ENCODE data around the gene SERPINA6. TPM values are rescaled to one million over a fixed set of nuclear protein-coding genes. Genes with fewer than 3 reads are reported as not detected.

The SERPINA6 gene
- total RNA-seq, 2 donors from 2014 or later, result not detected

DNA sequence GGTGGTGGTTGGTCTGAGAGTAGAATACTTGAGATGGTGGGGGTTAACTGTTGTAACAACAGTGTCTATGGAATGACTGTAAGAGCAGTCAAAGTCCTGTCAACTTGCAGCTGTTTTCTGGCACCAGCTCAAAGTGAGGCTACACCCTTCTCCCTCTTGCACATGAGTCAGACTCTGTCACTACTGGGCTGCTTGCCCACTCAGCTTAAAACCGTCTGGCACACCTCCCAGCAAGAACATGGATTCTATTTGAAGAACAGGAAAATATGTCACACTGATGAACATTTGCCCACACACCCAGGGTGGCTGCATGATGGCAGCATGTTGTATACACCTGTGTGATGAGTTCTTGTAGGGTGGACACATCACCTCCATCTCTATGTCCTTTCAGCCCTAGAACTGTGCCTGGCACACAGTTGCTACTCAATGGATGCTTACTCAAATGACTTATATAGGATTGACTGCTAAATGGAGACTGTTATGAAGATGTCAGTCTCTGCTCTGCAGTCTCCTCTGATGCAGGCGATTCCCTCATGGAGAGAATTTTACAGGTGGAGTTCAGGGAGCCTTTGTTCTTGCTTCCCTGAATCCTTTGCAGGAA lies 19.3 kb upstream of the SERPINA6 start:
- Histone ChIP-seq H3K4me3 (ENCODE audit: low read length) (no peak overlapping the region), H3K9ac (ENCODE audit: extremely low read depth, low read length, poor library complexity, severe bottlenecking) (no peak overlapping the region), H3K27ac (ENCODE audit: low read depth, low read length) (no peak overlapping the region), H3K36me3 (ENCODE audit: control insufficient read depth, insufficient read depth, low read length) (no peaks in the 10 kb centered on the region), H3K27me3 (ENCODE audit: control insufficient read depth, insufficient read depth, low read length, poor library complexity, severe bottlenecking) (no peaks in the 10 kb centered on the region), H3K9me3 (ENCODE audit: control insufficient read depth, low read length) (no peaks in the 10 kb centered on the region), H3K4me1 (ENCODE audit: control insufficient read depth, insufficient read depth, low read length) (no peaks in the 10 kb centered on the region)
- TF ChIP-seq, protein P1, sequence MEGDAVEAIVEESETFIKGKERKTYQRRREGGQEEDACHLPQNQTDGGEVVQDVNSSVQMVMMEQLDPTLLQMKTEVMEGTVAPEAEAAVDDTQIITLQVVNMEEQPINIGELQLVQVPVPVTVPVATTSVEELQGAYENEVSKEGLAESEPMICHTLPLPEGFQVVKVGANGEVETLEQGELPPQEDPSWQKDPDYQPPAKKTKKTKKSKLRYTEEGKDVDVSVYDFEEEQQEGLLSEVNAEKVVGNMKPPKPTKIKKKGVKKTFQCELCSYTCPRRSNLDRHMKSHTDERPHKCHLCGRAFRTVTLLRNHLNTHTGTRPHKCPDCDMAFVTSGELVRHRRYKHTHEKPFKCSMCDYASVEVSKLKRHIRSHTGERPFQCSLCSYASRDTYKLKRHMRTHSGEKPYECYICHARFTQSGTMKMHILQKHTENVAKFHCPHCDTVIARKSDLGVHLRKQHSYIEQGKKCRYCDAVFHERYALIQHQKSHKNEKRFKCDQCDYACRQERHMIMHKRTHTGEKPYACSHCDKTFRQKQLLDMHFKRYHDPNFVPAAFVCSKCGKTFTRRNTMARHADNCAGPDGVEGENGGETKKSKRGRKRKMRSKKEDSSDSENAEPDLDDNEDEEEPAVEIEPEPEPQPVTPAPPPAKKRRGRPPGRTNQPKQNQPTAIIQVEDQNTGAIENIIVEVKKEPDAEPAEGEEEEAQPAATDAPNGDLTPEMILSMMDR (conservative IDR thresholded peaks at IDR 0.05), result no peak
- H3K27me3 Mint-ChIP-seq (ENCODE audit: insufficient read depth), result peaks cover 9% of the 10 kb centered on the region
- no peak overlapping the region for H3K4me3 Mint-ChIP-seq
- DNase-seq, result no peak
- whole genome bisulfite sequencing, 2 experiments (ENCODE audit: insufficient coverage in 1 of 2, insufficient read length in 1 of 2), result 60 to 61% methylated on average over 1 to 2 of the region's 2 CpGs
- H3K36me3 Mint-ChIP-seq (ENCODE audit: low read depth), result no peaks in the 10 kb centered on the region
- H3K27ac Mint-ChIP-seq, result no peak overlapping the region
- peaks cover 10% of the 10 kb centered on the region for H3K9me3 Mint-ChIP-seq
- no peaks in the 10 kb centered on the region for H3K4me1 Mint-ChIP-seq

DNA sequence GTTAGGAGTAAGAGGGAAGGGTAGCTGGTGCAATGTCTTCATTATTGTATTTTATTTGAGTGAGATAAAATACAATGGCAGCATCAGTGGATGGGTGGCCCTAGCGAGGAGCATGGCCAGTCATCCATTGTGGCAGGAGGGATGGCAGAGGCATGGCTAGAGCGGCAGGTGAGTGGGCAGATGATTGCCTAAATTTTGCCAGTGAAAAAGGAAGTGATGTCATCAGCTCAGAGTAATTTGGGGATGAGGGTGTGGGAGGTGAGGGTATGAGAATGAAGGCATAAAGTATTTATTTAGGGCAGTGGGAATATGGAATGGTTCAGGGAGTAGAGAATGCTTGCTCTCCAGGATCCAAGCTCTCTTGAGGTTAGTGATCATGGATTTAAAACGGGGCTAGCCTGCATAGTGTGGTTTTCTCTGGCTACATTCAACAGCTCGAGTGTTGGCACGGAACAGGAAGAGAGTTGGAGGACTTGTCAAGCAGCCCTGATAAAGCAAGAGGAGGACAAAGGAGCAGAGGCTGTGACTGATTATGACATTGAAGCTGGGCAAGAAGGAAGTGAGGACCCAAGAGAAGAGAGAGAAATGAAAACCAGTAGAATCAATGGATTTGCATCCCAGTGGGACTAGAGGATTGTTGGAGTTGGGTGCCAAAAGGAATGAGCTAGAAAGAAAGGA lies 18.7 kb upstream of the SERPINA6 start:
- no peaks in the 10 kb centered on the region for H3K9me3 ChIP-seq (ENCODE audit: control insufficient read depth, low read length)
- no peaks in the 10 kb centered on the region for H3K36me3 Mint-ChIP-seq (ENCODE audit: low read depth)
- TF ChIP-seq, protein P1 (conservative IDR thresholded peaks at IDR 0.05), result no peak
- DNase-seq, result no peak
- H3K9me3 Mint-ChIP-seq, result peaks cover 13% of the 10 kb centered on the region
- no peaks in the 10 kb centered on the region for H3K4me1 Mint-ChIP-seq
- H3K4me1 ChIP-seq (ENCODE audit: control insufficient read depth, insufficient read depth, low read length), result no peaks in the 10 kb centered on the region
- H3K27ac Mint-ChIP-seq, result no peak overlapping the region
- no peak overlapping the region for H3K4me3 ChIP-seq (ENCODE audit: low read length)
- 93 to 97% methylated on average over 5 of the region's 5 CpGs for WGBS, 2 experiments (ENCODE audit: insufficient coverage in 1 of 2, insufficient read length in 1 of 2)
- H3K36me3 ChIP-seq (ENCODE audit: control insufficient read depth, insufficient read depth, low read length), result no peaks in the 10 kb centered on the region
- no peak overlapping the region for H3K4me3 Mint-ChIP-seq
- H3K9ac ChIP-seq (ENCODE audit: extremely low read depth, low read length, poor library complexity, severe bottlenecking), result no peak overlapping the region
- no peaks in the 10 kb centered on the region for H3K27me3 ChIP-seq (ENCODE audit: control insufficient read depth, insufficient read depth, low read length, poor library complexity, severe bottlenecking)
- H3K27ac ChIP-seq (ENCODE audit: low read depth, low read length), result no peak overlapping the region
- H3K27me3 Mint-ChIP-seq (ENCODE audit: insufficient read depth), result peaks cover 9% of the 10 kb centered on the region

DNA sequence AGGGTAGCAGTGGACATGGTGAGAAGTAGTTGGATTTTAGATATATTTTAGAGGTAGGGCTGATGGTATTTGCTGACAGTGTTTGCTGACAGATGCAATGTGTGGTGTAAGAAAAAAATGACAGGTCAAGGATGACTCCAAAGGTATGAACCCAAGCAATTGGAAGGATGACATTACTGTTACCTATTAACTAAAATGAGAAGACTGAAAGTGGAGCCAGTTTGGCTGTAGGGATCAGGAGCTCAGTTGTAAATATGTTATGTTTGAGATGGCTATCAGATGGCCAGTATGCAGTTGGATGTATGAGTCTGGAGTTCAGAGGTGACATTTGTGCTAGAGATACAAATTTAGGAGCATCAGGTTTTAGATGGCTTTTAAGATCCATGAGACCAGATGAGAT lies 17.4 kb upstream of the SERPINA6 start:
- Mint-ChIP-seq H3K27ac (no peak overlapping the region), H3K9me3 (peaks cover 14% of the 10 kb centered on the region), H3K27me3 (ENCODE audit: insufficient read depth) (peaks cover 9% of the 10 kb centered on the region), H3K36me3 (ENCODE audit: low read depth) (no peaks in the 10 kb centered on the region), H3K4me3 (no peak overlapping the region), H3K4me1 (no peaks in the 10 kb centered on the region)
- H3K9me3 ChIP-seq (ENCODE audit: control insufficient read depth, low read length), result no peaks in the 10 kb centered on the region
- DNase-seq, result no peak
- no peak overlapping the region for H3K27ac ChIP-seq (ENCODE audit: low read depth, low read length)
- no peak overlapping the region for H3K9ac ChIP-seq (ENCODE audit: extremely low read depth, low read length, poor library complexity, severe bottlenecking)
- H3K4me3 ChIP-seq (ENCODE audit: low read length), result no peak overlapping the region
- H3K27me3 ChIP-seq (ENCODE audit: control insufficient read depth, insufficient read depth, low read length, poor library complexity, severe bottlenecking), result no peaks in the 10 kb centered on the region
- H3K4me1 ChIP-seq (ENCODE audit: control insufficient read depth, insufficient read depth, low read length), result no peaks in the 10 kb centered on the region
- TF ChIP-seq, protein P1 (conservative IDR thresholded peaks at IDR 0.05), result no peak
- no peaks in the 10 kb centered on the region for H3K36me3 ChIP-seq (ENCODE audit: control insufficient read depth, insufficient read depth, low read length)
